Measurements from ENCODE around the gene AHRR.
A peak's percentile ranks its signal among the peaks of the same experiment; 100 is the strongest.

AHRR gene

DNA sequence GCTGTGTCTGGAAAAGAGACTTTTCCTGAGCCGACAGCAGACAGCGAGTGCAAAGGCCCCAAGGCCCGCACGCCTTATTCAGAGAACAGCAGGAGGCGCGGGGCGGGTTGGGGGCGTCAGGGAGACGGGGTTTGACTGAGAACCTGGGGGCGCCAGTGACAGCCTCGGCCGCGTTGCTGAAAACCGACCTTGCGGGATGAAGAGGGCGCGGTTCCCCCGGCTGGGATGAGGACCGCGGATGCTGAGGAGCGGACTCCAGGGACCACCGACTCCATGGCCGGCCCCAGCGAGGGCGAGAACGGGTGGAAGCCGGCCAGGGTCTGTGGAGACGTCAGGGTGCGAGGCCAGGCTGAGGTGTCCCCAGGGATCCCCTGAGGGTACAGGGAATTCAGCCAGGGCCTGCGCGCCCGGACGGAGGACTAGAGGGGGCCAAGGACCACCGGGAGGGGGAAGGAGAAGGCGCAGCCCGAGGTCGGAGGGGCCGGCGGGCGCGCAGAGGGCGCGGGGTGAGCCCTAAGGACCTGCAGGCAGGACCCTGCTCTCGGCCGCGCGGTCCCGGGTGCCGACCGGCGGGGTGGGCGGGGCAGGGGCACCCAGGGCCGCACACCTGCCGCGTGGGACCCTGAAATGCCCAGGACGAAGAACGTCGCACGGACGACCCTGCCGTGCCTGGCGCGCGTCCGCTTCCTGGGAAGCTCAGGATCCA is 837 bp upstream of the AHRR start:
- DNase-seq (ENCODE audit: low read depth, low spot score) = no peak
- H3K4me3 ChIP-seq (ENCODE audit: low read depth, low read length) = peak overlapping the region; percentile 49
- TF ChIP-seq, protein P1, sequence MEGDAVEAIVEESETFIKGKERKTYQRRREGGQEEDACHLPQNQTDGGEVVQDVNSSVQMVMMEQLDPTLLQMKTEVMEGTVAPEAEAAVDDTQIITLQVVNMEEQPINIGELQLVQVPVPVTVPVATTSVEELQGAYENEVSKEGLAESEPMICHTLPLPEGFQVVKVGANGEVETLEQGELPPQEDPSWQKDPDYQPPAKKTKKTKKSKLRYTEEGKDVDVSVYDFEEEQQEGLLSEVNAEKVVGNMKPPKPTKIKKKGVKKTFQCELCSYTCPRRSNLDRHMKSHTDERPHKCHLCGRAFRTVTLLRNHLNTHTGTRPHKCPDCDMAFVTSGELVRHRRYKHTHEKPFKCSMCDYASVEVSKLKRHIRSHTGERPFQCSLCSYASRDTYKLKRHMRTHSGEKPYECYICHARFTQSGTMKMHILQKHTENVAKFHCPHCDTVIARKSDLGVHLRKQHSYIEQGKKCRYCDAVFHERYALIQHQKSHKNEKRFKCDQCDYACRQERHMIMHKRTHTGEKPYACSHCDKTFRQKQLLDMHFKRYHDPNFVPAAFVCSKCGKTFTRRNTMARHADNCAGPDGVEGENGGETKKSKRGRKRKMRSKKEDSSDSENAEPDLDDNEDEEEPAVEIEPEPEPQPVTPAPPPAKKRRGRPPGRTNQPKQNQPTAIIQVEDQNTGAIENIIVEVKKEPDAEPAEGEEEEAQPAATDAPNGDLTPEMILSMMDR (IDR thresholded peaks at IDR 0.05; ENCODE audit: low read depth, low read length) = no peak
- in situ Hi-C loops (cut with HindIII; ENCODE audit: low sequenced_read_pairs) = no loop called here

DNA sequence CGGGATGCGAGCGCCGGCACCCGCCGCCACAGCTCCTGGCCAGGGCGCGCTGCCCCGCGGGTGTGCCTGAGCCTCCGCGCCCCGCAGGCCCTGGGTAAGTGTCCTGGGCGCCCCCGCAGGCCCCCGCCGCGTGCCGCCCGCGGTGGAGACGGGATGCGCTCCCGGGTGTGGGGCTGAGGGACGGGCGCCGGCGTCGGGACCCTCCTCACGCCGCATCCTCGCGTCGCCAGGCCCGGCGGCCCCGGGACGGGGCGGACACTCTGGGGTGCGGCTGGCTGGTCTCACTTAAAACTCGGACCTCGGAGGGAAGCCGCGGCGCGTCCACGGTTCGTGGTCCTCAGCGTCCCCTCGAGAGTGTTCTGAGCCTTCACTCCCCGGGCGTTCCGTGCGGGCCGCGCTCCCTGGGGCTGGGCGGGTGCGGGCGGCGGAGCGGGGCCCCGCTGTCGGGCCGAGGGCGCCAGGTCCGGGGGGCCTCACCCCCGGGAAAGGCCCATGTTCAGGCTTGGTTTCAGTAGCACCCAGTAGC is 275 bp downstream of the AHRR start:
- peak overlapping the region; percentile 49 for H3K4me3 ChIP-seq (ENCODE audit: low read depth, low read length)
- in situ Hi-C loops (cut with HindIII; ENCODE audit: low sequenced_read_pairs) = no loop called here
- no peak for DNase-seq (ENCODE audit: low read depth, low spot score)
- TF ChIP-seq, protein P1 (IDR thresholded peaks at IDR 0.05; ENCODE audit: low read depth, low read length) = no peak

DNA sequence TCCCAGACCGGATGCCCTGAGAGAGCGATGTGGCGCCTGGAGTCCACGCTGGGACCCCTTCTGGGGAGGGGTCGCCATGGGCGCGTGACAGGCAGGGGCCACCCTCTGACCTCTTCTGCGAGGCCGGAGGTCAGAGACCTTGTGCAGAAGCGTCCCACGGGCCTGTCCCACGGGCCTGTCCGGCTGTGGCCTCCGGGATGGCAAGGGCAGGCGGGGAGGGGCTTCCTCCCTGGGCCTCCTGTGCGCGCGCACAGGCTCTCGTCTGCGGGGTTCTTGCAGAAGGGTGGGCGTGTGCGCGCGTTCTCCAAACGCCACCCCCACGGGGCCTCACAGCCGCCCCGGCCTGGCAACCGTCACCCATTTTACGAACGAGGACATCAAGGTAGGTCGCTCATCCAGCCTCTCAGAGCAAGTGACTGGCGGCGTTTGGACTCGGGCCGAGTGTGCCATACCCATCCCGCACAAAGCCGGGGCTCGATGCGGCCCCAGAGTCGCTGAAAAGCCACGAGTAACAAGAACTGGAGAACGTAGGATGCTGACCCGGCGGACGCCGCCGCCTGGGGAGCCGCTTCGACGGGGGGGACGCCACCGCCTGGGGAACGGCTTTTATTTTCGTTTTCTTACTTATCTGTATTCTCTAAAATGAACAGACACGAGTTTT is 897 bp downstream of the AHRR start:
- in situ Hi-C loops (cut with HindIII; ENCODE audit: low sequenced_read_pairs) = no loop called here
- no peak for DNase-seq (ENCODE audit: low read depth, low spot score)
- TF ChIP-seq, protein P1 (IDR thresholded peaks at IDR 0.05; ENCODE audit: low read depth, low read length) = no peak
- H3K4me3 ChIP-seq (ENCODE audit: low read depth, low read length) = peak overlapping the region; percentile 49

DNA sequence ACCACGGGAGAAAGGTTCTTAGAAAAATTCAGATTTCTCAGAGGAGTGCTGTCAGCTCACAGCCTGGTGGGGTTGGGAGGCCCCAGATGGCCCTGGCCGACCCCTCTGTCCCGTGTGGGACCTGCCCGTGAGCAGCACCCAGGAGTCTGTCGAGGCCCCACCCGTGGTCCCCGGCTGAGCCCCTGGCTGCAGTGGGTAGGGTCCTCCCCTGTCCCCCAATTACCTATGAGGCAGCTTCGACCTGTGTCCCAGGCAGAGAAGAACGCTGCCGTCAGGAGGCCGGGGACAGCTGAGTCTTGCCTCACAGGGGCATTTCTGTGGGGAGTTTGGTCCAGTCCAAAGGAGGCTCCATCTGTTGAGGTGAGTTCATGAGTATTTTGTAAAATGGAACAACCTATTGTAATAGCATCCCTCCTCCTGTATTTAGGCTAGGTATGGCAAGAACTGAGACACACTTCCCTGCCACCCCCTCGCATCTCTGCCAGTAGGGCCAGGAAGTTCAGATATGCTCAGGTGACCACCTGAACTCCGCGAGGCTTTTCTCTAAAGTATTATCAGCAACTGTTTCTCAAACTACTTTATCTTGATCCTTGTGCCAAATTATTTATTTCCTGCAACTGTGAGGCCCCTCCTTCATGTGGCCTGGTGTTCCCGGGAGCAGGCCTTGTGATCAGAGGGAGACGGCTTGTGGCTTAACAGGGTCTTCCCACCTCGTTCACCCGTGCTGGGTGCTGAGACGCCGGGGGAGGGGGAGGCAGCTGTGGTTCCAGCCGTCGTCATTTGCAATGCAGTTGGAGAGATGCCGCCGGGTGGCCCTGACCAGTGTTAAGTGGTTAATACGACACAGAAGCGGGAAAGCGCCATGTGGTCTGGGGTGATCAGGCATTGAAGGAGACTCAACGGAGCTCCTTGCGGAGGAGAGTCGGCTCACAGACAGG is 1.7 kb downstream of the AHRR start:
- DNase-seq (ENCODE audit: low read depth, low spot score) = no peak
- TF ChIP-seq, protein P1 (IDR thresholded peaks at IDR 0.05; ENCODE audit: low read depth, low read length) = no peak
- in situ Hi-C loops (cut with HindIII; ENCODE audit: low sequenced_read_pairs) = no loop called here
- no peak overlapping the region for H3K4me3 ChIP-seq (ENCODE audit: low read depth, low read length)

DNA sequence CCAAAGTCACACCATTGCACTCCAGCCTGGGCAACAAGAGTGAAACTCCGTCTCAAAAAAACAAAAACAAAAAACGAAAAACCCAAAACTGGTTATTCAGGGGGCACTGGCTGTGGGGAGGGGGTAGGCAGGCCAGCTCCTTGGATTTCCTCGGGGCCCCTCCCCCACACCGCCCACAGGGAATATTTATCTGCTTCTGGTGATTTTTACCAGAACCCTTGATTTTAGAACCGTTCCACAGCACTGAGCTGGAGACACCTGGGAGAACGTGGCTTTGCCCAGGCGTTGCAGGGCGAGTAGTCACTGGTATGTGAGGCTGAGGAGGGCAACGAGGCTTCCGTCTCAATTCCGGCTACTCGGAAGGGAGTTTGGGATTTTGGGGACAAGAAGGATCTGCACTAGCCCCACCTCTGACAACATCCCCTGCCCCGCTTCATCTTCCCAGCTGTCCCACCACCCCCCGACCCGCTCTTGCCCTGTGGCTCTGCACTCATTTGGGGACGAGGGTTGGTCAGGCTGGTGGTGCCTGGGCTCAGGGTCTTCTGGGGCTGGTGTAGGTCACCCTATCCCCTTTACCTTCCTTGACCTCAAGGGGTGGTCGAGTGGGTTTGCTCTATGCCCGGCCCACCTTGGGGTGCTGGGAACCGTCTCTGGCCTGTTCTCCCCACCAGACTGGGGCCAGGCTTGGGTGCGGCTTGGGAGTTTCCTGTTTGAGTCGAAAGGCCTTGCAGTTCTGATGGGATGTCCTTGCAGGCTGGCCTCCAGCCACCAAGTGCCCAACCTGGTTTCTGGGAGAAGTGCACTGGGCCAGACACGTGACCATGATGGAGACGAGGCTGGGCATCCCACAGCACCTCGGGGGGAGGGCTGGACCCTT is 3.5 kb downstream of the AHRR start:
- H3K4me3 ChIP-seq (ENCODE audit: low read depth, low read length) = no peak overlapping the region
- in situ Hi-C loops (cut with HindIII; ENCODE audit: low sequenced_read_pairs) = no loop called here
- TF ChIP-seq, protein P1 (IDR thresholded peaks at IDR 0.05; ENCODE audit: low read depth, low read length) = no peak
- DNase-seq (ENCODE audit: low read depth, low spot score) = no peak

All from astrocyte of the spinal cord (primary cell).